Astrocyte of the cerebellum (primary cell): ENCODE results near the gene PTPN20.

ENCODE experiments used
- DNase-seq: peaks from one replicate; pipeline ENCODE4 v3.0.0-alpha.2; 2011; ENCODE audit warnings: low read depth
- H3K4me3 ChIP-seq: 2 replicates; pipeline ENCODE4 v1.5.1; 2011; ENCODE audit warnings: mild to moderate bottlenecking, low read depth, low read length, moderate library complexity
- CTCF ChIP-seq: IDR thresholded peaks from 2 replicates; pipeline ENCODE4 v1.5.1; 2012; ENCODE audit warnings: low read length, low read depth, moderate library complexity, mild to moderate bottlenecking; ENCODE audit errors: missing control alignments
- in situ Hi-C: cut with HindIII; loops from 2 replicates; pipeline ENCODE4 v1.10.0; 2017; ENCODE audit warnings: low sequenced_read_pairs

Gene PTPN20

GRCh38 chr10:47042199-47042473, 130.9 kb downstream of the PTPN20 start:
- in situ Hi-C loops: loop anchor here (25.0 kb wide), 1 partner anchor 245 kb away; no protein-coding TSS in a partner anchor
- H3K4me3 ChIP-seq: no peak overlapping the region
- TF ChIP-seq CTCF: no peak
- DNase-seq: no peak

- no peak for DNase-seq
- in situ Hi-C loops: loop anchor here (25.0 kb wide), 1 partner anchor 244 kb away; no protein-coding TSS in a partner anchor
- TF ChIP-seq CTCF: no peak
- H3K4me3 ChIP-seq: no peak overlapping the region
Measured at GRCh38 chr10:47042780-47043750, 131.8 kb downstream of the PTPN20 start.

- no peak overlapping the region for H3K4me3 ChIP-seq
- TF ChIP-seq CTCF: no peak
- in situ Hi-C loops: loop anchor here (25.0 kb wide), 1 partner anchor 243 kb away; no protein-coding TSS in a partner anchor
- no peak for DNase-seq
Measured at GRCh38 chr10:47043928-47044538, 132.8 kb downstream of the PTPN20 start.

- no peak for TF ChIP-seq CTCF
- H3K4me3 ChIP-seq: no peak overlapping the region
- in situ Hi-C loops: loop anchor here (25.0 kb wide), 1 partner anchor 243 kb away; no protein-coding TSS in a partner anchor
- DNase-seq: no peak
Measured at GRCh38 chr10:47044741-47045140, 133.5 kb downstream of the PTPN20 start.

- no peak overlapping the region for H3K4me3 ChIP-seq
- no peak for TF ChIP-seq CTCF
- in situ Hi-C loops: loop anchor here (25.0 kb wide), 1 partner anchor 242 kb away; no protein-coding TSS in a partner anchor
- no peak for DNase-seq
Measured at GRCh38 chr10:47045331-47045861, 134.2 kb downstream of the PTPN20 start.

- DNase-seq: no peak
- in situ Hi-C loops: loop anchor here (25.0 kb wide), 1 partner anchor 241 kb away; no protein-coding TSS in a partner anchor
- no peak overlapping the region for H3K4me3 ChIP-seq
- no peak for TF ChIP-seq CTCF
Measured at GRCh38 chr10:47046321-47047126, 135.3 kb downstream of the PTPN20 start.
